Measurements from ENCODE around the gene ZNF532.
"Not testable (repeated sequence)": the region's sequence is repeated elsewhere in the genome, so short reads cannot be mapped to it uniquely, and the experiment has no call there.

ZNF532 gene

DNA sequence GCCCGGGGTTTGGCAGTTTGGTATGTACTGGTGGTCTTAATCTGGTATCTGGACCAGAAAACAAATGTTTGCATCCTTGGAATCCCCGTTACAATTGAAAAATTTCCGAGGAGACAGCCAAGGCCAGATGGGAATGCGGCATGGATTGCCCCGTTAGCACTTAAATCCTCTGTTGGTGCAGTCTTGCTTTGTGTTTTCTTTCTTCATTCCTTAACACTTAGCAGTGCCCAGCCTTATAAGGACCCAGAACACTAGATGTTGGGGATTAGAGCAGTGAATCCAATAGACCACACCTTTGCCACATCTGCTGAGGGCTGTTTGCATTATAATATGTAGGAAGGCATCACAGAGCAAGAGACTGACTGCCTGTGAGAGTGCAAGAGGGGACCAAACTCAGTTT is 12.8 kb upstream of the ZNF532 start:
- no peak for DNase-seq

DNA sequence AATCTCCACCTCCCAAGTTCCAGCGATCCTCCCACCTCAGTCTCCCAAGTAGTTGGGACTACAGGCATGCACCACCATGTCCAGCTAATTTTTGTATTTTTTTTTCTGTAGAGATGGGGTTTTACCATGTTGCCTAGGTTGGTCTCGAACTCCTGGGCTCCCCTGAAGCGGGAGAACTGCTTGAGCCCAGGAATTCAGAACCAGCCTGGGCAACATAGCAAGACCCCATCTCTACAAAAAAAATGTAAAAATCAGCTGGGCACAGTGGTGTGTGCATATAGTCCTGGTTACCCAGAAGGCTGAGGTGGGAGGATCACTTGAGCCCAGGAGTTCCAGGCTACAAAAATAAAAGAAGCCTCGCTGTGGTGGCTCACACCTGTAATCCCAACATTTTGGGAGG is 12.0 kb upstream of the ZNF532 start:
- DNase-seq: no peak

- no peak for DNase-seq
These were observed 11.1 kb upstream of the ZNF532 start for GRCh38 chr18:58853561-58853960.

DNA sequence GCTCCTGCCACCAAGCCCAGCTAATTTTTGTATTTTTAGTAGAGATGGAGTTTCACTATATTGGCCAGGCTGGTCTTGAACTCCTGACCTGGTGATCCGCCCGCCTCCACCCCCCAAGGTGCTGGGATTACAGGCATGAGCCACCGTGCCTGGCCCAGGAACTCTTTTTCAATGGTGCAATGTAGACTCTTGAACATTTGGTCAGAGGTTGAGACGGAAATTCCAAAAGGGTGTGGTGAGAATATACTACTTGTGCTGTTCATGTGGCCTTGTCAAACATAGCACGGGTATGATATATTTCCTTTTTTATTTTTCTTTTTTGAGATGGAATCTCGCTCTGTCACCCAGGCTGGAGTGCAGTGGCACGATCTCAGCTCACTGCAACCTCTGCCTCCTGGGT is 9.2 kb upstream of the ZNF532 start:
- not testable (repeated sequence) for DNase-seq

DNA sequence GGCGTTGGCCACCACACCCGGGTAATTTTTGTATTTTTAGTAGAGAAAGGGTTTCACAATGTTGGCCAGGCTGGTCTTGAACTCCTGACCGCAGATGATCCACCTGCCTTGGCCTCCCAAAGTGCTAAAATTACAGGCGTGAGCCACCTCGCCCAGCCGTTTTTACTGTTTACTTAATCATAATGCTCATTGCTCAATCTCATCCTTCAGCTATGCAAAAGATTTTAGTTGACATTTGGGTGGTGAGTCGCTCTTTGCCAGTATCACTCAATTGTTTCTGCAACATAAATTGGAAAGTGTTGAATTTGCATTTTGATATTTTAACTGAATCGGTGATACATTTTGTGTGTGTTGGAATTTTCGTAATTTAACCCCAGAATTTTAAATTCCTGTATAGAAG is 7.8 kb upstream of the ZNF532 start:
- no peak for DNase-seq

DNA sequence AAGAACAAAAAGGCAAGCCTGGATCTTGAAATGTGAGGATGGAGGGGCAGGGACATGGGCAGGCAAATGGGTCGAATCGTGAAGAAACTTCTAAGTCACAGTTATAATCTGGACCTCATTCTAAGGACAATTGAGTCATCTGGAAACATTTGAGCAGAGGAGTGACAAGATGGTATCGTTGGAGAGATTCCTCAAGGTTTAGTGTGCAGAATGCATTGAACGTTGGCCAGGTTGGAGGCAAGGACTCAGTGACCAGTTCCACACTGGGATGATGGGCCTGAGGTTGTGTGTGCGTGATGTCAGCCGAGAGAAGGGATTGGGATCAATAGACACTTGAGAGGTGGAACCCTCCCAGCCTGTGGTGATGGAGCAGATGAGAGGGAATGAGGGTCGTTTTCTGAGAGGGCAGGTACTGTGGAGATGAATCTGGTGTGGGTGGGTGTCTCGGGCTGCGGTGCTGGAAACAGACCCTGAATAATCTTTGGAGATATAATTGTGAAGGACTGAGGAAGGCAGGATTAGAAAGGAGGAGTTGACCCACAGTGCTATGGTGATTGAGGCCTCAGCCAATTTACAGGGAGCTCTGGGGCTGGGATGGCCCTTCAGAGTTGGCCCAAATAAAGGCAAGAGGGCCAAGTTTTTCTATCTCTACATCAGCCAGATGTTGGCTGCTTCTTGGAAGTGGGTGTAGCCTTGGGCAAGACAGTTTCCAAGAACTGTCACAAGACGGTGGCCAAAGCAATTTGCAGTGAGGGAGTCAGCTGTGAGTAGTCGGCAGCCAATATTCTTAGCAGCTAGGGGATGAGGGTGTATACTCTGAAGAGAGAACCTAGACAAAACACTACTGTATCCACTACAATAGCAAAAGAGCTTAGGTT is 5.8 kb upstream of the ZNF532 start:
- DNase-seq: no peak

DNA sequence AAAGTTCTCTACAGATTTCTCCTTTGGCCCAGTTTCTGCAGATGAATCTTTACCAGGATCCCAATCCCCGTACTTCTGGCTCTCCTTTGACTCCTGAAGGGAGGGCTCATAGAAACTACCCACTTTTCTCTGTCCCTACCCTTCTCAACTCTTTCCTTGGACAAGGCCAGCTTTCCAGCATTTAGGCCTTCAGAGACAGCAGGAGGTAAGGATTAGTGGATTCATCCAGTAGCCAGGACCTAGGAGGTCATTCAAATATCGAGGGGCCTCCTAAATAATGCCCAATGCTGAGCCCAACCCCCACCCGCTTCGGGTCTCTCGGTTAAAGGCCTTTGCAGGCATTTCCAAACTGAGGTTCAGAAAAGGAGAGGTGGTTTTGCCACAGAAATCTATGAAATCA is 4.8 kb upstream of the ZNF532 start:
- DNase-seq: no peak

DNA sequence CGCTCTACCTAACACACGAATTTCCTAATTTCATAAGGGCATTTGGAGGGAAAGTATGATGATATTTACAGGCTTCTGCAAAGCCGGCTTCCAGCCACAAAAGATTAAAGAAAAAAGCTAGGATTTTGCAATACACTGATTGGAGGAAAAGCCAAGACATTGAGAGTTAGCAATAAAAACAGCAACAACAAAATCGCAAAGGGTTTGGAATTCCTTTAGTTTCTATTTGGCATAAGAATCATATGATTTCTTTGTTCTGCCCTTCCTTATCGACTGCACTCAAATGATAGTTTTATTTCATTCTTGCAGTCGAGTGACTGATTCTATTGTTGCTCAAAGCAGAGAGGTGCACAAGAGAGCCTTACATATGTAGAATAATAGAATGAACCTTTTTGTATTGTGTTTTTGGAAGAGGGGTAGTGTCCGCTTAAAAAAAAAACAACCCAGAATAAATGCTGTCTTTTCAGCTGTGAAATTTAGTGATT is 3.9 kb upstream of the ZNF532 start:
- DNase-seq: no peak

DNA sequence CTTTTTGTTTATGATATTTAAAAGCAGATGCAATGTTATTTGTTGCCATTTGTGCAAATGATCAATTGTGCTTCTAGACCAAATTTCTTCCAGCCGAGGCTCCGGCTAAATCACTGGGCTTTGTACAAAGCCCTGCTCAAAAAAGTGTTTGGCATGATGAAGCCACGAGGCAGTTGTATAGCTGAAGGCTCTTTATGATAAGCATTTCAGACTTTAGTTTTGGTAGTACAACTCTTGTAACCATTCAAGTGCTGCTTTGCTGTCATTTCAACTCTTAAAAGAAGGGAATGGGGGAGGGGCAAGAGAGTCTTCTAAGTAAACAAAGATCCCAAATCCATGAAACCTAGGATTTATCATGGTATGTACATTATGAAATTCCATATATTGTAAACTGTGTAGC is 3.3 kb upstream of the ZNF532 start:
- no peak for DNase-seq

- DNase-seq: no peak
These were observed 2.8 kb upstream of the ZNF532 start for GRCh38 chr18:58861861-58862301.

- no peak for DNase-seq
These were observed 2.3 kb upstream of the ZNF532 start for GRCh38 chr18:58862356-58862755.

- no peak for DNase-seq
These were observed 1.7 kb upstream of the ZNF532 start for GRCh38 chr18:58862851-58863538.

- DNase-seq: no peak
These were observed 1.0 kb upstream of the ZNF532 start for GRCh38 chr18:58863539-58864145.

GRCh38 chr18:58865033-58865590 is 435 bp downstream of the ZNF532 start:
- no peak for DNase-seq

DNA sequence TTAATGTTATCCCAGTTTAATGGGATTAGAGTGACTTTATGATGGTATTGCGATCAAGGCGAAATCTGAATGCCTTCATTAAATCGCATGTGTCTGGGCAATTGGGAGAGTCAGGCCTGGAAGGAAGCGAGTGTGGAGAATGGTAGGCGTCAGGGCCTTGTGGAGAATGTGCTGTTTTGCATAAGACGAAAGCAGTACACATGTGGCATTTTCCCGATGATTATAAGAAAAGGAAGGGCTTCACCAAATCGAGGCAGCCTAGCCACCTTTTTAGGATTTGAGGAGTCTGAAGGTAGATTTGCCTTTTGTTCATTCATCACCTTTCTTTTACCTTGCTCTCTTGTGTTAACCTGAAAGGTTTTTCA is 1.0 kb downstream of the ZNF532 start:
- no peak for DNase-seq

GRCh38 chr18:58866066-58866772 is 1.5 kb downstream of the ZNF532 start:
- no peak for DNase-seq

- DNase-seq: no peak
These were observed 2.1 kb downstream of the ZNF532 start for GRCh38 chr18:58866773-58867150.

DNA sequence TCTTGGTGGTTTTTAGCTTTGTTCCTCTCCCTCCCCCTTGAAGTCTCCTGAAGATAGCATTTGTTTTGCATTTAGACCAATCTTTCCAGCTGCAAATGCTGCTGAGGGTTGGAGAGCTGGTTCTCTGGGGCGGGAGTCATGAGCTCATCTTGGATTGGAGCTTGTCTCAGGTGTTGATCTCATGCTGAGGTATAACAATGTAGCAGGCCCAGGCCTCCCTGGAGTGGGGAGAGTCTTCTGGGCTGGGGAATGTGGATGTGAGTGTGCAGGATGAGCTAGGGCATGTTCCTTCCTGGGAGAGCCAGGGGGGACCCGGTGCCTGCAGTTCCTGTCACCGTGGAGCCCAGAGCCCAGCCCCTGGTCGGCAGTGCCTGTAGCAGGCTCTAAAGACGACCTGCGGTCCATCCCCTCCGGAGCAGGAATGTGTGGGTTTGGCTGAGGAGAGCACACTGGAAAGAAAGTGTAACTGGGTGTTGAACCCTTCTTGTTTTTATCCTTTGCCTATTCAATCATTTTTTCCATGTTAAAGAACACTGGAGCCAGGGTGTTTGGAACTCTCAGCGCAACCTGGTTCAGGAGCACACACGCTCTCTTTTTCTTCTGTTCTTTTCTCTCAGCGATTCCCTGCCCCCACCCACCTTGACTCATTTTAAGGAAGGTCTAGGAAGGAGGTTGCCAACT is 2.7 kb downstream of the ZNF532 start:
- DNase-seq: no peak

GRCh38 chr18:58868440-58868839 is 3.8 kb downstream of the ZNF532 start:
- DNase-seq: no peak

GRCh38 chr18:58870130-58870529 is 5.5 kb downstream of the ZNF532 start:
- DNase-seq: no peak

DNA sequence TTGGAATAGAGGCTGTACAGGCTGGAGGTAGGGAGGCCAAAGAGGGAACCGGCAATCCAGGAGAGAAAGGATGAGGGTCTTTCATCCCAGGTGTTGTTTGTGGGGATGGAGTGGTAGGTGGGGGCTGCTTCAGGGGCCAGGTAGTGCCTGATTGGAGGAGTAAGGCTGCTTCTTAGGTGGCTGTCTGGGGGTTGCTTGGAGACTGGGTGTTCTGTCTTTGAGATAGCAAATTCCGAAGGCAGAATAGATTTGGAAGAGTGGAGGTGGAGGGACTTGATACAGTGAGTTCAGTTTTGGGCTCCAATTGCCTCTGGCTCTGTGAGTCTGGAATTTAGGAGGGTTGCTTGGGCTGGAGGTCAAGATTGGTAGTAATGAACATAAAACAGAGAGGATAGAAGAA is 5.9 kb downstream of the ZNF532 start:
- no peak for DNase-seq
